Keratinocyte (primary cell): ENCODE data around the gene ZNF799.
"Not testable (repeated sequence)": the region's sequence is repeated elsewhere in the genome, so short reads cannot be mapped to it uniquely, and the experiment has no call there.

Source experiments
- EZH2 ChIP-seq: IDR thresholded peaks from one replicate; pipeline ENCODE4 v1.6.1; 2012; ENCODE audit warnings: inconsistent platforms, mild to moderate bottlenecking, low read length, moderate library complexity
- TF ChIP-seq, protein P1 (sequence below), 3 experiments: IDR thresholded peaks in 1 of 3; conservative IDR thresholded peaks in 1 of 3; optimal IDR thresholded peaks in 1 of 3; 2 replicates in 2 of 3; 3 replicates in 1 of 3; pipeline versions ENCODE3 to v1.5.1; 2011; ENCODE audit warnings: low read length in 3 of 3, mild to moderate bottlenecking in 3 of 3, moderate library complexity in 2 of 3, control low read depth in 1 of 3, inconsistent platforms in 1 of 3; ENCODE audit not compliant: insufficient read depth in 2 of 3; ENCODE audit errors: extremely low read depth in 1 of 3

DNA sequence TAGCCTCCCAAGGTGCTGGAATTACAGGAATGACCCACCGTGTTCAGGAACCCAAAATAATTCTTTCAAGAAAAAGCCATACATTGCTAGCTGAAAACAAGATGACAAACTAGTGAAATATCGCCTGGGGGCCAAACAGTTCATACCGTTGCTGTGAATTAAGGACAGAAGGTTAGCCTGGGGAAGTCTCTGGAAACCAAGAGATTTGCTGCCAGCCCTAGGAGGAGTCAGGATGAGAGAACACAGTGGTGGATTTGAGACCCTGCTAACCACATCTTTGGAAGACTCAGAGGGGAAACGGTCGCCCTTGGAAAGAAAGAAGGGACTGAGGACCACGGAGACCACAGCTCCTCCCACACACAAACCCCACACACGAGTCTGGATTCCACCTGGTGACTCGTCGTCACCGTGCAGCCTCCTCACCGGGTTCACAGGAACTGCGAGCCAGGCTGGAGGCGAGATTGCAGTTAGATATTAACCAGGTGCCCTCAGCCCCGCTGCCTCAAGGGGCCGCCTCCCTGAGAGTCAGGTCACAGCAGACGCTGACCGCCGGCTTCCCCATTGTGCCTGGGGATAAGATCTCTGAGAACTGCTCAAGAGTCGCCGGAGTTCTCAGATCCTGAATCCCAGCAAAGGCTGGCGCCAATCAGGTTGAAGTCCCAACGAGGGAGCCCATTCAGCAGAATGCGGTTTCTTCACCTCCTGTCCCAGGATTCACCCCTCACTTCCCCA is 1.0 kb downstream of the ZNF799 start:
- TF ChIP-seq, protein P1, sequence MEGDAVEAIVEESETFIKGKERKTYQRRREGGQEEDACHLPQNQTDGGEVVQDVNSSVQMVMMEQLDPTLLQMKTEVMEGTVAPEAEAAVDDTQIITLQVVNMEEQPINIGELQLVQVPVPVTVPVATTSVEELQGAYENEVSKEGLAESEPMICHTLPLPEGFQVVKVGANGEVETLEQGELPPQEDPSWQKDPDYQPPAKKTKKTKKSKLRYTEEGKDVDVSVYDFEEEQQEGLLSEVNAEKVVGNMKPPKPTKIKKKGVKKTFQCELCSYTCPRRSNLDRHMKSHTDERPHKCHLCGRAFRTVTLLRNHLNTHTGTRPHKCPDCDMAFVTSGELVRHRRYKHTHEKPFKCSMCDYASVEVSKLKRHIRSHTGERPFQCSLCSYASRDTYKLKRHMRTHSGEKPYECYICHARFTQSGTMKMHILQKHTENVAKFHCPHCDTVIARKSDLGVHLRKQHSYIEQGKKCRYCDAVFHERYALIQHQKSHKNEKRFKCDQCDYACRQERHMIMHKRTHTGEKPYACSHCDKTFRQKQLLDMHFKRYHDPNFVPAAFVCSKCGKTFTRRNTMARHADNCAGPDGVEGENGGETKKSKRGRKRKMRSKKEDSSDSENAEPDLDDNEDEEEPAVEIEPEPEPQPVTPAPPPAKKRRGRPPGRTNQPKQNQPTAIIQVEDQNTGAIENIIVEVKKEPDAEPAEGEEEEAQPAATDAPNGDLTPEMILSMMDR (optimal IDR thresholded peaks at IDR 0.05 in 1 of 3, IDR thresholded peaks at IDR 0.05 in 1 of 3, conservative IDR thresholded peaks at IDR 0.05 in 1 of 3; ENCODE audit: extremely low read depth in 1 of 3, insufficient read depth in 2 of 3, low read length in 3 of 3), result not testable (repeated sequence)
- TF ChIP-seq EZH2, result not testable (repeated sequence)
